DND-41 (cell line): ENCODE results near the gene GIGYF1.

Experiments used
- CTCF ChIP-seq: IDR thresholded peaks from 2 replicates; pipeline ENCODE4 v1.5.1; 2012; ENCODE audit warnings: borderline replicate concordance, low read length, moderate library complexity, mild to moderate bottlenecking; ENCODE audit not compliant: poor library complexity, severe bottlenecking; ENCODE audit errors: extremely low read depth
- EZH2 ChIP-seq: IDR thresholded peaks from 3 replicates; pipeline ENCODE4 v1.6.1; 2012; ENCODE audit warnings: borderline replicate concordance, low read depth, mild to moderate bottlenecking, moderate library complexity, low read length, inconsistent platforms; ENCODE audit not compliant: severe bottlenecking

- TF ChIP-seq CTCF (no peak), EZH2 (no peak)
Observed at GRCh38 chr7:100682991-100683658, 10.9 kb downstream of the GIGYF1 start.
